GM18870 (cell line): ENCODE results near the gene SCYGR1.
"Not testable (repeated sequence)": the region's sequence is repeated elsewhere in the genome, so short reads cannot be mapped to it uniquely, and the experiment has no call there.

Experiments used
- ATAC-seq: cut with Tn5 transposase; IDR thresholded peaks from one replicate; pipeline ENCODE4 v1.9.1; 2021; ENCODE audit warnings: moderate library complexity; ENCODE audit not compliant: unreplicated experiment

SCYGR1 gene

DNA sequence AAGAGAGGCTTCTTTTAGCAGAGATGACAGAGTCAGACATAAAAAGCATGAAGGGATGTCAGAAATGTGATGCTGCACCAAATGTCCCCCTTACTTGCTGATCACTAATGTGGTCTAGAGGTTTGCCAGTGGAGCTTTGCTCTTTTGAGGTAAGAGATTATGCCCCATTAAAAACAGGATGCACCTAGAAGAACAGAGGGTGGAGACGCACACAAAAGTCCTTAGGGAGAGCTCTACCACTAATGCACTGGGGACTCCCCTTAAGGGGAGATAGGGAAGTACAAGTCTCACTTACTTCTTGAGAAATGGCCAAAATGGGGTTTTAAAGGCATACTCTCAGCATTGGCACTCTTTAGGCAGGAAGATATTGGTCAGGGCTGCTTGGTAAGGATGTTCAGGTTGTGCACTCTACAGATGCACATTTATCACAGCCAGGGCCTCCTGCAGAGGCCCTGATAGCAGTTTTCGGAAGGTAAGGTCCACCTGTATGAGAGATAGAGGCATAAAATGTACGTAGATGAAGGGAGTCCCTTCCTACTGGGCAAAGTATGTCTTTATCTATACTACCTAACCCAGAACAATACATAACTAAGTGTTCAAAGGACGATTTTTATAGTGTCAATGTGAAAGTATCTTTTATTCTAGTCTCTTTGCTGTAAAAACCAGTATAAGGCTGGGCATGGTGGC, 17.0 kb upstream of the SCYGR1 start:
- ATAC-seq: no peak

DNA sequence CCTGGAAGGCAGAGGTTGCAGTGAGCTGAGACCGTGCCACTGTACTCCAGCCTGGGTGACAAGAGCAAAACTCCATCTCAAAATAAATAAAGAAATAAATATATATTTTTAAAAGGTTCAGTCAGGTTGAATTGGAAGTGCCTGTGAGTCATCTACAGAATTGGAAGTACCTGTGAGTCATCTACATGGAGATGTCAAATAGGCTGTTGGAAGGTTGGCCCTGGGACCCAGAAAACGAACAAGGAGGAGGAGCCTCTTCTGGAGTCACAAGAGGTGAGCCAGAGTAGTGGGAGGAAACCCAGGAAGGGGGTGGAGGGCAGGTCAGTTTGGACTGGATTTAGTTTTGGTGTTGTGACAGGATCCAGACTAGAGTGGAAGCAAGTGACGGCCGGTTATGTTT, 15.2 kb upstream of the SCYGR1 start:
- ATAC-seq: no peak

DNA sequence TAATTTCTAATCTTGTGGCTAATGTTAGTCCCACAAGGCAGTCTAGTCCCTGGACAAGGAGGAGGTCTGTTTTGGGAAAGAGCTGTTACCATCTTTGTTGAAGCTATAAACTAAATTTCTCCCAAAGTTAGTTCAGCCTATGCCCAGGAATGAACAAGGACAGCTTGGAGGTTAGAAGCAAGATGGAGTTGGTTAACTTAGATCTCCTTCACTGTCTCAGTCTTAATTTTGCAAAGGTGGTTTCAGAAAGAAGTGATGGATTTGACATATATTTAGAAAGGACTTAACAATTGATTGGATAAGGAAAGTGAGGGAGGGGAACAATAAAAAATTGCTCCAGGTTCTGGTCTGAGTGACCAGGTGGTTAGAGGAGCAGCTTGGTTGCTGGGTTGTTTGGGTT, 14.6 kb upstream of the SCYGR1 start:
- no peak for ATAC-seq

DNA sequence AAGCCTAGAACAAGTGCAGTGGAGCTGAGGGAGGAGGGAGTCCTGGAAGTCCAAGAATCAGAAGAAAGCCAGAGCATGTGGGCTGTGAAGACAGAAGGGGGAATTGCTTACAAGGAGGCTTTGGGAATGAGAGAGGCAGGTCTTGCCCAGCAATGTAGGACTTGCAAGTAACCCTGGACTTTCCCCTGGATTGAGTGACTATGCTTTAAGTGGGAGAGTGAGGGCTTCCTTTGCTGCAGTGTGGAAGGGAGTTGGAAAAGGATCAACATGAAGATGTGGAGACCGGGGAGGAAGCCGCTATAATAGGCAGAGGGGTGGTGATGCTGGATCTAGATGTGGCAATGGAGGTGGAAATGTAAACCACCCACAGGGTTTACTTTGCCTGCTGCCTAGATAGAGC, 13.8 kb upstream of the SCYGR1 start:
- ATAC-seq: no peak

DNA sequence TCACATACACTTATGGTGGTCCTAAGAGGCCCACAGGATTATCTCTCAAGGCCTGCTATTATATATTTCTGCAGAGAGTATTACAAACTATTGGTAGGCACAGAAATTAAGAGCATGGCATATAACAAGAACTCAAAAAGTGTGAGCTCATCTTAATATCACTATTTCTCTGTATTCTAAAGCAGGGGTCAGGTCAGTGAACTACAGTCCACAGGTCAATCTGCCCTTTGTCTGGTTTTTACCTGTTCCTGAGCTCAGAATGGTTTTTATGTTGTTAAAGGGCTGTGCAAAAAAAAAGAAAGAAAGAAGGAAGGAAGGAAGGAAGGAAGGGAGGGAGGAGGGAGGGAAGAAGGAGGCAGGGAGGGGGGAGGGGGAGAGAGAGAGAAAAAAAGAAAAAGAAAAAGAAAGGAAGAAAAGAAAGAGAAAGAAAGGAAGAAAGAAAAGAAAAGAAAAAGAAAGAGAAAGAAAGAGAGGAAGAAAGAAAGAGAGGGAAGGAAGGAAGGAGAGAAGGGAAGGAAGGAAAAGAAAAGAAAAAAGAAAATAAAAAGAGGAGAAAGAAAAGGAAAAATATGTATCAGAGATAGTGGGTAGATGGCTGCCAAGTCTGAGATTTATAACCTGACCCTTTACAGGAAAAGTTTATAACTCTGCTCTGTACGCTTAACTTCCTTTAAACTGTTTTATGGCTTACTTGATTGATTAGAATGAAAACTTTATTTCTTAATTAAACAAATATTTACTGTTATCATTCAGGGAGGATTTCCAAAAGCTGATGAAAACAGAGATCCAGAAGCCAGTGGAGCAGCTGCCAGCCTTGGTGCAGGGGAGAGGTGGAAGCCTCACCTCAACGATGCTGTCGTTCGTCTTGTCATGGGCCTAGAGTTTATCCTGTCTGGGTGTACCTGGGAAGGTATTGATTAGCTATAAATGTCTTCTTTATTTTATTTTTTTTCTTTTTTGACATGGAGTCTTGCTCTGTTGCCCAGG, 11.2 kb upstream of the SCYGR1 start:
- ATAC-seq: no peak

DNA sequence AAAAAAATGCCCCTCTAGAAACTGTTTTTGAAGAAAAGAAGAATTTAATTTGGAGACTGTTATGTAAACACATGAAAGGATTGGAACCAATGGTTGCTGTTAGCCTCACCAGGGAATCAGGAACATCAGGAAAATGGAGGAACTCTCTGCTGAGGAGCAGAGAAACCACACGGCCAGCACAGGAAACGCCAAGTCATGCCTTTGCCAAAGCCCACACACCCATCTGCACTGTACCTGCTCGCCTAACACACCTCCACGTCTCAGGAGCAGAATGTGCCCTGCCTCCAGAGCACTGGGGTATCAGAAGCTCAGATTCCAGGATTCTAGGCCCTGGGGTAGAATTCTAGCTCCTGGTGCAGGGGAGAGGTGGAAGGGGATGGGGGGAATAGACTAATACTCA, 9.8 kb upstream of the SCYGR1 start:
- no peak for ATAC-seq

DNA sequence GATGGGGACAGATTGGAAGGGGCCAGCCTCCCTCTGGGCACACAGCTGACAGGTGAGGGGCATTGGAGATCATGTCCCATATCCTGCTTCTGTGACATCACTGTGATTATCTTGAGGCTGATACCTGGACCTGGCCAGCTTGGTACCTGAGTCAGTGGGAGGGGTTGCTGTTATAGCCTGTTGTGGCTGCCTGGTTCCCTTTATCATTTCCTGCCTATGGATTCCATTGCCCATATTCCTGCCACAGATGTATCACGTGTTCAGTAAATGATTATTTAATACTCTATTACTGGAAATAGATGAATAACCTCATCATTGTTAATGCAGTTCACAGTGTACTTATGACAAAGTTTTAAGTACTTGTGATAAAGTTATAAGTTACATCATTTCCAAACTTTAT, 7.8 kb upstream of the SCYGR1 start:
- no peak for ATAC-seq

DNA sequence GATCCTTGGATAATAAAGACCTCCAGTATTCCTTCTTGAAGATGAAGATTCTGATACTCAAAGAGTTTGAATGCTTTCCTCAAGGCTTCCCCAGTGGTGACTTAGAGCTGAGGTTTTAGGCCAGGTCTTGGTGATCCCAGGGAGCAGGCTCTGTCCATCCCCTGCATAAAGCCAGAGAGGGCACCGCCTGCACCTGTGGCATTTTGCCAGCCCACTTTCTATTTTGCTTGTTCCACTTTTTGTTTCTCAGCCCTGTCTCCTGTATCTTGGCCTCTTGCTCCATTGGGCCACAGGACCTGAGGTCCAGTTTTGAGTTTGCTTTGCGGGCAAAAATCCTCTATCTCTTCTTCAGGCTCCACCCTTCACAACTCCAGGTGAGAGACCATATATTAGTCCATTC, 6.7 kb upstream of the SCYGR1 start:
- ATAC-seq: no peak

DNA sequence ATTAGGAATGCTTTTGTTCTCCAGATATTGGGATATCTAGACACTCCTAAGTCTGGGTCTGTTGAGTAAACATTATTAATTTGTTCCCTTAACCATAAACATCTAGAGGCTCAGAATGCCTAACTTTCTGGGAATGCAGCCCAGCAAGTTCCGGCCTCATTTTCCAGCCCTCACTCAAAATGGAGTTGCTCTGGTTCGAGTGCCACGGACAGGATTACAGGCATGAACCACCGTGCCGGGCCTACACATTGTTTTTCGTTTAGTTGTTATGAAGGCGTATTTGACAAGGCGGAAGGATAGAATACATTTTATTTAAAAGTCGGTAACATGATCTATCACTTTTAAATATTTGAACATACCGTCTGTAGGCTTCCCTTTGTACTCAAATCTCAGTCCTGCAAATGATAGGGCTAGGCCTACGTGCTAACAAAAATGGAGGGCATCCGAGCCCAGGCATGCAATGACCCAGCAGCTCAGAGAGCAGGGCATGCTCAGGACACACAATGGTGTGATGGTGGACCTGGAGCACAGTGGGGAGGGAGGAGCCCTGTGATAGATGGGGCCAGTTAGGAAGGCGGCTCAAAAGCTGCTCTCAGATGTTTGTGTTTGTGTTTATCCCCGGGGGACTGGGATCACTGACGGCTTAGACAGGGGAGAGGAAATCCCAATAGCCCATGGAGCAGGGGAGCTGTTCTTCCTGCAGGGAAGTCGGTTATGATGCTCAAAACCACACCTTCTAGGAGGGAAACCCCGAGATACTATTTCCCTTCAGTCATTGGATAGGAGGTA, 2.9 kb upstream of the SCYGR1 start:
- no peak for ATAC-seq

DNA sequence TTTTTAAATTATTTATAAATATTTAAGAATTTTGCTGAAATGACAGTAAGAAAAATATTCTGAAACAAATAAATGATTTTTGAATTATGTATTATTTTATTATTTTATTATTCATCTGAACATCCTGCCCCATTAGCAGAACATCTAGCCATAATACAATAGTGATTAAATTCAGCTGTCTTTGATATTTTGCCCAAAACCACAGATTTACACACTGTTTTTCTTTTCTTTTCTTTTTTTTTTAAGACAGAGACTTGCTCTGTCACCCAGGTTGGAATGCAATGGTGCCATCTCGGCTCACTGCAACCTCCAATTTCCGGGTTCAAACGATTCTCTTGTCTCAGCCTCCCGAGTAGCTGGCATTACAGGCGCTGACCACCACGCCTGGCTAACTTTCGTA, 1.9 kb upstream of the SCYGR1 start:
- no peak for ATAC-seq

DNA sequence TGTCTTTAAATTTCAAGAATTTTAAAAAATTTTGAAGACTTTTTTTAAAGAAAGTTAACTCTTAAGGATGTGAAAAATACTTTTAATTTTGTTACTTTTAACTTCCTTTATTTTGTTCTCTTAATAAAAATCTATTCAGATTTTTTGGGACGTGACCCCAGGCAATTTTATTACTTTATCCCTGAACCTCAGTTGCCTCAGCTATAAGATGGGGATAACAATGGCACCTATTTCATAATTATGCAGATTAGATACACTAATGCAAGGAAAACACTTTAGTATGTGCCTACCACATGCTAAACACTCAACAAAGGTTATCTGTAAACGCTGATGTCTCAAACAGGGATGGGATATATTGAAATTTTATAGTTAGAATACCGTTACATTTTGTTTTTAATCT, 1.5 kb upstream of the SCYGR1 start:
- no peak for ATAC-seq

DNA sequence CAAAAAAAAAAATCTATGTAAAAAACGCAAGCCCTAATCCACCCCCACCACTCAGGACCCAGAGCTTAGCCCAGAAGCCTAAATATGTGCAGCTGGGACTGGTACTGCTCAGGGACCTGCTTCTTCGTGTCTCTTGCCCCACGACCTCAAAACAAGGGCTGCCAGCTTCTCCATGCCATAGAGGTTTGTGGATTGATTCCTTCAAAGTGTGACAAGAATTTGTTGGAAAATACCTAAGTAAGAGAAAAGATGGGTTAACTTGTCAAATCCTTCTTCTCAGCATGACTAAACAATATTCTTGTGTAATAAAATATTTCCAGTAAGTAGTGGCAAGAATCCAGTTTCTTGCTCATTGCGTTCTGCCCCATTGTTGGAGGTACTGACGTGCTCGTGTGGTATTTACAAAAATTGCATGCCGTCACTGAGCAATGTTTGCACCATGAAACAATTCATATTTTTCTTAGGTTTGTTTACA, 825 bp upstream of the SCYGR1 start:
- no peak for ATAC-seq

DNA sequence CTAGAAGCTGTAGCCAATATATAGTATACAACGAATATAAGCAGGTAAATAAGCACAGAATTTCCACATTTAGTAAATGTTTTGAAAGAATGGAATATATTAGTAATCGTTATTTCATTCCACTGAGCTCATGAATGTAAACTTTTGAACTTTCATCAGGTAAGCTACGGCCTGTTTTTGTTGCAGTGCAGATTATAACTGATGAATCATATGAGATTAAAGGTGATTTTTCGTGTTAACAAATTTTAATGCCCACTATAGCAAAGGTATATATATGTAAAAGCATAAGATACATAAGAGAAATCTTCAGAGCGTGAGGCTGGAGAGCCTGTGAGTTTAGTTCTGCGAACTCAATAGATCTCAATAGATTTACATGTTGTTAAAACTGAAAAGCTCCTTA, 1.1 kb downstream of the SCYGR1 start:
- no peak for ATAC-seq

DNA sequence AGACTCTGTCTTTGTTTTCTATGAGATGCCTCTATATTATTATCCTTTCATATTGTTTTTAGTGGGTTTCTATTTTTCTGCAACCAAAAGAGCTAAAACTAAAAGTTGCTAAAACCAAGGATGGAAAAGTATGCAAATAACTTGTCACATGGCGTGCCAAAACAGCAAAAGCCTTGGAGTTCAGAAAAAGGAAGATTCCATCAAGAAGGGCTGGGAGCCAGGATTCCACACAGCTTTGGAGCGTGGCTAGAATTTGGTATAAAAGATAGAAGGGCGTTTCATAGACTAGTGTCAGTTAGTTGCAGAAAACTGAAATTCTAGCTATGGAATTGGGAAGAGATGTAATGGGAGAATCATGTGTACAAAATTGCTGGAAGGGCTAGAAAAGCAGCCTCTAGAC, 4.1 kb downstream of the SCYGR1 start:
- no peak for ATAC-seq

DNA sequence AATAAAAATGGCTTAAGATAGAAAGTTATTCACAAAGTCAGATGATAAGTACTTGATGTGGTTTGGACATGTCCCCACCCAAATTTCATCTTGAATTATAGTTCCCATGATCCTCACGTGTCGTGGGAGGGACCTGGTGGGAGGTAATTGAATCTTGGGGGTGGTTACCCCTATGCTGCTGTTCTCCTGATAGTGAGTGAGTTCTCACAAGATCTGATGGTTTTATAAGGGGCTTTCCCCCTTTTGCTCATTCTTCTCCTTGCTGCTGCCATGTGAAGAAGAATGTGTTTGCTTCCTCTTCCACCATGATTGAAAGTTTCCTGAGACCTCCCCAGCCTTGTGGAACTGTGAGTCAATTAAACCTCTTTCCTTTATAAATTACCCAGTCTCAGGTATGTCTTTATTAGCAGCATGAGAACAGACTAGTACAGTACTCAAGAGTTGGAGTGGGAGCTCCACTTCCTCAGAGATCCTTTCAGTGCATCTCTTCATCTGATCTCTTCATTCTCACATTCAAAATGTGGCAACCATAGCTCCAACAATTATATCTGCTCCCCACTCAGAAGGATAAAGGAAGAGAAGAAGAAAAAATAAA, 5.4 kb downstream of the SCYGR1 start:
- not testable (repeated sequence) for ATAC-seq

DNA sequence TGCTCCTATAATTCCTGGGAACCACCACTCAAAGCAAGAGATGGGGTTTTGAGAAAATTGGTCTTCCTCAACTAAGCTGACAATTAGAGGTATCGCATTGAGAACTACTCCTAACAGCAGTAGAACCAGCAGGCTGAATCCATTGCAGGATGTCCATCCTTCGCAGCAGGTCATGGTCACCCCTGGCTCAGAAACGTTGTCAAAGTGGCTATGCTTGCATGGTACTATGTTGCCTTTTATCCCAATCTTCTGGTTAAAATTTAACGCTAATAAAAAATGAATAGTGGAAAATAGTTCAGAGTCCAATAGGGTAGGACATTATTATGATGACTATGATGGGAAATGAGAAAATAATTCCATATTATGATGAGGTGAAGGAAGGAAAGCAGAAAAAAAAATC, 8.7 kb downstream of the SCYGR1 start, which contains the start of gene TM4SF20:
TM4SF20 (minus strand) TSS at position 212 of the 400 bp plus-strand sequence; CDS start at position 174, 38 bp downstream.
- no peak for ATAC-seq

DNA sequence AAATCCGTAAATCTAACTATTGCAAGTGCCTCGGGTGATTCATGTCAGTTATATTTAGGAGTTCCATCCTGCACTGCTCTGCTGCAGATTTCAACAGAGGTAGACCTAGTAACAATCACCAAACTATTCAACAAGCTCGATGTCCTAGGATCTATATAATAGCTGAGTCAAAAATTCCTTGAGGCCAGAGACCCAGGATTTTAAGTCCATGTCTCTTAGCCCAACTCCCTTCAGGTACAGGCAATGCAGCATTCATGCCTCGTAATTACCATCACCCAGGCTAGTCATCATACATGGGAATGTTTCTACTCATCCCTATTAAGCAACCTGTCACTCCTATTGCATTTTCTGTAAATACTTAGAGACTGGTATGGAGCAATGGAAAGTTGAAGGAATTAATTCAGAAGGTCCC, 9.4 kb downstream of the SCYGR1 start:
- no peak for ATAC-seq

DNA sequence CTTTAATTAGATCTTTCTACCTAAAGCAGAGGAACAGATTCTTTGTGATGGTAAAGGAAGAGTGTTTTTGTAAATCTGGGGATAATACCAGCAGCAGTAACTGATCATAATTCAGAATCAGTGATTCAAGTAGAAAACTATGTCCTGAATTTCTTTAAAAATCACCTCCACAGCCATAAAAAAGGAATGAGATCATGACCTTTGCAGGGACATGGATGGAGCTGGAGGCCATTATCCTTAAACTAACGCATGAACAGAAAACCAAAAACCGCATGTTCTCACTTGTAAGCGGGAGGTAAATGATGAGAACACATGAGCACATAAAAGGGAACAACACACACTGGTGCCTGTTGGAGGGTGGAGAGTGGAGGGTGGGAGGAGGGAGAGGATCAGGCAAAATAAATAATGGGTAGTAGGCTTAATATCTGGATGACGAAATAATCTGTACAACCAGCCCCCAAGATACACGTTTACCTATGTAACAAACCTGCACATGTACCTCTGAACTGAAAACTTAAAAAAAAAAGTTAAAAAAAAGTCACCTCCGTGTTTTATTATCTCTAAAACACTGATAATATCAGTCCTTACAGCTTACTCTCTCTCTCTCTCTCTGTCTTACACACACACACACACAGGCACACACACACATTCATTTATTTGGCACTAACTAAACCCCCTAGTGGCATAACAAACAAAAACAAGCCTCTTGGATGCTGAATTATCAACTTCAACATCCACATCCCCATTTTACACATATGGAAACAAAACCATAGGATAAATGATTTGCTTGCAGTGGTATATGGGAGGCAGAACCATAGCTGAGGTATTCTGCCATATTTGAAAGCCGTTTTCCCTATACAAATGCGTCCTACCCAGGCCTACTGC, 10.0 kb downstream of the SCYGR1 start:
- ATAC-seq: no peak

DNA sequence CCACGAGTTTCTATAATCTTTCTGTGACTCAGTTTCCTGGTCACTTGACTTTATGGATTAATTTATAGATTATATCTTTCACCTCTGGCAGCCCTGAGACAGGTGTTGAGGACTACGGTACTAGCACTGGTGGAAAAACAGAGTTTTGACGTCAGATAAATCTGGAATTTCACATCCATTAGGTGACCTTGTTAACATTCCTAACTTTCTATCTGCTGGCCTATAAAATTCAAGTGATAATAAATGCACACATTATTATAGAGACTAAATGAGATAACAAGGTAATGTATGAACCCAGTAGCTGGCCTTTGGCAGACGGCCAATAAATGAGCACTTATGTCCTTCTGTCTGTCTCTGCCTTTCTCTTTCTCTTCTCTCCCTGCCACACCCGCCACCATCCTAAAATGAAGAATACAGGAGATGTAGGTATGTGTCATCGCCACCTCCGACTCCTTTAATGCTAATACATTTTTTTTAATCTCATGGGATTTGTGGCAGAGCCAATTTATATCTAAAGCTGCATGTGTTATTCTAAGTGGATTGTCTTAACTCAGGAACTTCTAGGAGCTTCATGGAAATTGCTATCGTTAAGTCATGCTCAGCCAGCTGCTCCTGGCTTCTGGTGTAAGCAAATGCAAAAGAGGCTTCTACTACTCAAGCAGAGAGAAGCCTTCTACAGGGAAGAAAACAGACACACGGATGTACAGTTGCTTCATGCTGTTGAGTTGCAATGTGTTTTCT, 10.9 kb downstream of the SCYGR1 start:
- no peak for ATAC-seq
